Neural cell (in vitro differentiated cells): Measurements from ENCODE around the gene SLC4A7. TPM values are rescaled to one million over a fixed set of nuclear protein-coding genes. Genes with fewer than 3 reads are reported as not detected.

Experiments
- H2AFZ ChIP-seq: fragments of 200-600, 300-800 bp; sonication (generic), shearing (Covaris generic); 2 replicates; pipeline ENCODE4 v1.6.0; 2014; ENCODE audit warnings: low read depth, mild to moderate bottlenecking, antibody characterized with exemption, low read length, moderate library complexity
- H3F3A ChIP-seq: fragments of 200-600 bp; shearing (Covaris generic); 2 replicates; pipeline ENCODE4 v1.6.1; 2016; ENCODE audit warnings: mild to moderate bottlenecking, moderate library complexity, mixed read lengths, antibody characterized with exemption, low read length; ENCODE audit not compliant: insufficient read depth, poor library complexity, severe bottlenecking
- H3K27ac ChIP-seq: fragments of 200-600, 300-800 bp; sonication (generic), shearing (Covaris generic); 2 replicates; pipeline ENCODE4 v1.5.1; 2014; ENCODE audit warnings: mild to moderate bottlenecking, low read length, moderate library complexity
- H3K27me3 ChIP-seq: fragments of 300-800, 200-600 bp; sonication (generic), shearing (Covaris generic); 2 replicates; pipeline ENCODE4 v1.6.0; 2014; ENCODE audit warnings: mild to moderate bottlenecking, low read depth, low read length, moderate library complexity; ENCODE audit not compliant: insufficient read depth
- H3K36me3 ChIP-seq: fragments of 300-800, 200-600 bp; sonication (generic), shearing (Covaris generic); 2 replicates; pipeline ENCODE4 v1.5.1; 2014; ENCODE audit warnings: mild to moderate bottlenecking, antibody characterized with exemption, low read length, moderate library complexity; ENCODE audit not compliant: insufficient read depth
- H3K4me2 ChIP-seq: fragments of 300-800, 200-600 bp; sonication (generic), shearing (Covaris generic); 2 replicates; pipeline ENCODE4 v1.6.0; 2014; ENCODE audit warnings: mild to moderate bottlenecking, low read length
- H3K4me3 ChIP-seq: fragments of 300-800, 200-600 bp; sonication (generic), shearing (Covaris generic); 2 replicates; pipeline ENCODE4 v1.5.1; 2014; ENCODE audit warnings: mild to moderate bottlenecking, low read length, moderate library complexity
- H3K79me2 ChIP-seq: fragments of 200-600 bp; shearing (Covaris generic); replicated peaks from 2 replicates; pipeline ENCODE4 v1.6.0; 2014; ENCODE audit warnings: mild to moderate bottlenecking, low read length, moderate library complexity; ENCODE audit not compliant: insufficient read depth
- H3K9ac ChIP-seq: fragments of 300-800, 200-600 bp; sonication (generic), shearing (Covaris generic); 2 replicates; pipeline ENCODE4 v1.6.1; 2016; ENCODE audit warnings: mild to moderate bottlenecking, low read length, mixed read lengths
- H3K9me2 ChIP-seq: fragments of 200-600 bp; shearing (Covaris generic); 2 replicates; pipeline ENCODE4 v1.6.1; 2016; ENCODE audit warnings: mild to moderate bottlenecking, low read length, mixed read lengths; ENCODE audit not compliant: insufficient read depth
- H3K9me3 ChIP-seq: fragments of 200-600, 300-800 bp; sonication (generic), shearing (Covaris generic); 2 replicates; pipeline ENCODE4 v1.6.1; 2016; ENCODE audit warnings: mild to moderate bottlenecking, mixed run types, low read length, moderate library complexity, mixed read lengths
- H4K20me1 ChIP-seq: fragments of 200-600 bp; shearing (Covaris generic); 2 replicates; pipeline ENCODE4 v1.6.1; 2016; ENCODE audit warnings: mild to moderate bottlenecking, mixed run types; ENCODE audit not compliant: insufficient read depth
- EP300 ChIP-seq: fragments of 450-650 bp; conservative IDR thresholded peaks from 2 replicates; pipeline ENCODE4 v1.6.1; 2014; ENCODE audit warnings: antibody characterized with exemption, mild to moderate bottlenecking, moderate library complexity; ENCODE audit not compliant: poor library complexity, severe bottlenecking
- MXI1 ChIP-seq: fragments of 450-650 bp; conservative IDR thresholded peaks from 2 replicates; pipeline ENCODE4 v1.6.1; 2014; ENCODE audit warnings: antibody characterized with exemption, mild to moderate bottlenecking; ENCODE audit not compliant: poor library complexity, severe bottlenecking
- POLR2AphosphoS5 ChIP-seq: IDR thresholded peaks from 2 replicates; pipeline ENCODE4 v1.6.1; 2012
- RAD21 ChIP-seq: fragments of 450-650 bp; conservative IDR thresholded peaks from 2 replicates; pipeline ENCODE4 v1.6.1; 2014; ENCODE audit warnings: antibody characterized with exemption, mild to moderate bottlenecking, moderate library complexity
- SMC3 ChIP-seq: fragments of 450-650 bp; conservative IDR thresholded peaks from 2 replicates; pipeline ENCODE4 v1.6.1; 2014; ENCODE audit warnings: antibody characterized with exemption, mild to moderate bottlenecking, moderate library complexity; ENCODE audit not compliant: poor library complexity
- TAF1 ChIP-seq: IDR thresholded peaks from 2 replicates; pipeline ENCODE4 v1.6.1; 2012; ENCODE audit warnings: low read depth
- polyA plus RNA-seq: library from polyadenylated mRNA; depleted of rRNA; stranded (reverse); fragments of >200 nt; gene quantifications from 2 replicates; pipeline ENCODE4 v1.2.3, GENCODE V29; 2014
- TF ChIP-seq, protein P1 (sequence below): fragments of 450-650 bp; IDR thresholded peaks from 2 replicates; pipeline ENCODE4 v1.5.1; 2014; ENCODE audit warnings: antibody characterized with exemption, mild to moderate bottlenecking, moderate library complexity; ENCODE audit not compliant: poor library complexity, severe bottlenecking
- TF ChIP-seq, protein P2 (sequence below): IDR thresholded peaks from 2 replicates; pipeline ENCODE4 v1.6.1; 2012; ENCODE audit warnings: borderline replicate concordance

Gene SLC4A7
- polyA plus RNA-seq, 1 donor from 2014 or later = 96.9 TPM

- H3K4me3 ChIP-seq = no peak overlapping the region
- no peaks in the 10 kb centered on the region for H3K36me3 ChIP-seq
- H3K79me2 ChIP-seq = no peaks in the 10 kb centered on the region
- H4K20me1 ChIP-seq = no peaks in the 10 kb centered on the region
- no peaks in the 10 kb centered on the region for H3F3A ChIP-seq
- H3K27ac ChIP-seq = no peak overlapping the region
- no peak overlapping the region for H3K4me2 ChIP-seq
- H2AFZ ChIP-seq = no peak overlapping the region
- no peak for TF ChIP-seq RAD21
- no peak for TF ChIP-seq EP300
- TF ChIP-seq, protein P1, sequence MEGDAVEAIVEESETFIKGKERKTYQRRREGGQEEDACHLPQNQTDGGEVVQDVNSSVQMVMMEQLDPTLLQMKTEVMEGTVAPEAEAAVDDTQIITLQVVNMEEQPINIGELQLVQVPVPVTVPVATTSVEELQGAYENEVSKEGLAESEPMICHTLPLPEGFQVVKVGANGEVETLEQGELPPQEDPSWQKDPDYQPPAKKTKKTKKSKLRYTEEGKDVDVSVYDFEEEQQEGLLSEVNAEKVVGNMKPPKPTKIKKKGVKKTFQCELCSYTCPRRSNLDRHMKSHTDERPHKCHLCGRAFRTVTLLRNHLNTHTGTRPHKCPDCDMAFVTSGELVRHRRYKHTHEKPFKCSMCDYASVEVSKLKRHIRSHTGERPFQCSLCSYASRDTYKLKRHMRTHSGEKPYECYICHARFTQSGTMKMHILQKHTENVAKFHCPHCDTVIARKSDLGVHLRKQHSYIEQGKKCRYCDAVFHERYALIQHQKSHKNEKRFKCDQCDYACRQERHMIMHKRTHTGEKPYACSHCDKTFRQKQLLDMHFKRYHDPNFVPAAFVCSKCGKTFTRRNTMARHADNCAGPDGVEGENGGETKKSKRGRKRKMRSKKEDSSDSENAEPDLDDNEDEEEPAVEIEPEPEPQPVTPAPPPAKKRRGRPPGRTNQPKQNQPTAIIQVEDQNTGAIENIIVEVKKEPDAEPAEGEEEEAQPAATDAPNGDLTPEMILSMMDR = no peak
- TF ChIP-seq POLR2AphosphoS5 = no peak
- H3K9me3 ChIP-seq = no peaks in the 10 kb centered on the region
- H3K9ac ChIP-seq = no peak overlapping the region
- no peaks in the 10 kb centered on the region for H3K9me2 ChIP-seq
- H3K27me3 ChIP-seq = no peaks in the 10 kb centered on the region
These were observed 37.7 kb upstream of the SLC4A7 start for GRCh38 chr3:27521872-27522265.

GRCh38 chr3:27521179-27521871 lies 37.1 kb upstream of the SLC4A7 start:
- Histone ChIP-seq H3K9me3 (no peaks in the 10 kb centered on the region), H3K9ac (no peak overlapping the region), H3K27me3 (no peaks in the 10 kb centered on the region), H4K20me1 (no peaks in the 10 kb centered on the region), H3K27ac (no peak overlapping the region), H3K79me2 (no peaks in the 10 kb centered on the region), H3K4me3 (no peak overlapping the region), H3F3A (no peaks in the 10 kb centered on the region), H3K36me3 (no peaks in the 10 kb centered on the region), H2AFZ (no peak overlapping the region), H3K4me2 (no peak overlapping the region), H3K9me2 (no peaks in the 10 kb centered on the region)
- TF ChIP-seq POLR2AphosphoS5 (no peak), SMC3 (no peak), MXI1 (no peak), EP300 (no peak), TAF1 (no peak)
- TF ChIP-seq, protein P2, sequence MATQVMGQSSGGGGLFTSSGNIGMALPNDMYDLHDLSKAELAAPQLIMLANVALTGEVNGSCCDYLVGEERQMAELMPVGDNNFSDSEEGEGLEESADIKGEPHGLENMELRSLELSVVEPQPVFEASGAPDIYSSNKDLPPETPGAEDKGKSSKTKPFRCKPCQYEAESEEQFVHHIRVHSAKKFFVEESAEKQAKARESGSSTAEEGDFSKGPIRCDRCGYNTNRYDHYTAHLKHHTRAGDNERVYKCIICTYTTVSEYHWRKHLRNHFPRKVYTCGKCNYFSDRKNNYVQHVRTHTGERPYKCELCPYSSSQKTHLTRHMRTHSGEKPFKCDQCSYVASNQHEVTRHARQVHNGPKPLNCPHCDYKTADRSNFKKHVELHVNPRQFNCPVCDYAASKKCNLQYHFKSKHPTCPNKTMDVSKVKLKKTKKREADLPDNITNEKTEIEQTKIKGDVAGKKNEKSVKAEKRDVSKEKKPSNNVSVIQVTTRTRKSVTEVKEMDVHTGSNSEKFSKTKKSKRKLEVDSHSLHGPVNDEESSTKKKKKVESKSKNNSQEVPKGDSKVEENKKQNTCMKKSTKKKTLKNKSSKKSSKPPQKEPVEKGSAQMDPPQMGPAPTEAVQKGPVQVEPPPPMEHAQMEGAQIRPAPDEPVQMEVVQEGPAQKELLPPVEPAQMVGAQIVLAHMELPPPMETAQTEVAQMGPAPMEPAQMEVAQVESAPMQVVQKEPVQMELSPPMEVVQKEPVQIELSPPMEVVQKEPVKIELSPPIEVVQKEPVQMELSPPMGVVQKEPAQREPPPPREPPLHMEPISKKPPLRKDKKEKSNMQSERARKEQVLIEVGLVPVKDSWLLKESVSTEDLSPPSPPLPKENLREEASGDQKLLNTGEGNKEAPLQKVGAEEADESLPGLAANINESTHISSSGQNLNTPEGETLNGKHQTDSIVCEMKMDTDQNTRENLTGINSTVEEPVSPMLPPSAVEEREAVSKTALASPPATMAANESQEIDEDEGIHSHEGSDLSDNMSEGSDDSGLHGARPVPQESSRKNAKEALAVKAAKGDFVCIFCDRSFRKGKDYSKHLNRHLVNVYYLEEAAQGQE = no peak
- TF ChIP-seq, protein P1 = no peak
